ENCODE results near the gene BRINP1.

The BRINP1 gene

DNA sequence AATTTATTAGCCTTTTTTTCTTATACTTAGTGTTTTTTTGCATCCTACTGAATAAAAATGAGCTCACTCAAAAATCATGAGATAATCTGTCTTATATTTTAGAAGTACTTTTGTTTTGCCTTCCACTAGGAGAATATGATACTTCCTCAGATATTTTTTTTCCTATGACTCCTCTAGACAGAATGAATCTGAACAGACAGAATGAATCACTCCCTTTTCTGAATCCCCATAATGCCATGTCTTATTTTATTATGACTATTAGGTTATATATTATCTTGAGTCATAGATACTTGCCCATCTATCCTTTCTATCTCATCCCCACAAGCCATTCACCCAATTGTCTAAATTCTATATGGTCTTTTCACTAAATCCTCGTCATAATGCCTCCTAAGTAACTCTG lies 134.6 kb downstream of the BRINP1 start:
- TF ChIP-seq, protein P1, sequence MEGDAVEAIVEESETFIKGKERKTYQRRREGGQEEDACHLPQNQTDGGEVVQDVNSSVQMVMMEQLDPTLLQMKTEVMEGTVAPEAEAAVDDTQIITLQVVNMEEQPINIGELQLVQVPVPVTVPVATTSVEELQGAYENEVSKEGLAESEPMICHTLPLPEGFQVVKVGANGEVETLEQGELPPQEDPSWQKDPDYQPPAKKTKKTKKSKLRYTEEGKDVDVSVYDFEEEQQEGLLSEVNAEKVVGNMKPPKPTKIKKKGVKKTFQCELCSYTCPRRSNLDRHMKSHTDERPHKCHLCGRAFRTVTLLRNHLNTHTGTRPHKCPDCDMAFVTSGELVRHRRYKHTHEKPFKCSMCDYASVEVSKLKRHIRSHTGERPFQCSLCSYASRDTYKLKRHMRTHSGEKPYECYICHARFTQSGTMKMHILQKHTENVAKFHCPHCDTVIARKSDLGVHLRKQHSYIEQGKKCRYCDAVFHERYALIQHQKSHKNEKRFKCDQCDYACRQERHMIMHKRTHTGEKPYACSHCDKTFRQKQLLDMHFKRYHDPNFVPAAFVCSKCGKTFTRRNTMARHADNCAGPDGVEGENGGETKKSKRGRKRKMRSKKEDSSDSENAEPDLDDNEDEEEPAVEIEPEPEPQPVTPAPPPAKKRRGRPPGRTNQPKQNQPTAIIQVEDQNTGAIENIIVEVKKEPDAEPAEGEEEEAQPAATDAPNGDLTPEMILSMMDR (IDR thresholded peaks at IDR 0.05), result no peak
- TF ChIP-seq ZFX (IDR thresholded peaks at IDR 0.05; ENCODE audit: borderline replicate concordance), result no peak
- H3K27ac ChIP-seq, result no peak overlapping the region

GRCh38 chr9:119227422-119227821 lies 141.8 kb downstream of the BRINP1 start:
- TF ChIP-seq, protein P1 (IDR thresholded peaks at IDR 0.05), result no peak
- TF ChIP-seq ZFX (IDR thresholded peaks at IDR 0.05; ENCODE audit: borderline replicate concordance), result no peak
- H3K27ac ChIP-seq, result no peak overlapping the region

DNA sequence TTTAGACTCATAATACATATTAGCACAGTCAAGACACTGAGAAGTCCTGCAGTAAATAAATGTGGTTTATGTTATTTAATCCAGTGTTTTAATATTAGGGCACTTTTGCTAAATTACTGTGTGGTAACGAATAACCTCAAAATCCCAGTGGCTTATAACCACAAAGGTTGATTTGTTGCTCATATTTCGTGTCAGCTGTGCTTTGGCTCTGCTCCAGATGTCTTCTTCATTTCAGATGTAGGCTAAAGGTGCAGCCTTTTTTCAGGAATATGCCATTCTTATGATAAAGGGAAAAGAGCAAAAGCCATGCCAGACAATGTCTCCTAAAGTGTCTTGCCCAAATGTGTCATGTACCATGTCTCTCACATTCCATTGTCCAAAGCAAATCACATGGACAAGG lies 144.8 kb downstream of the BRINP1 start:
- TF ChIP-seq, protein P1 (IDR thresholded peaks at IDR 0.05), result no peak
- TF ChIP-seq ZFX (IDR thresholded peaks at IDR 0.05; ENCODE audit: borderline replicate concordance), result no peak
- no peak overlapping the region for H3K27ac ChIP-seq

- H3K27ac ChIP-seq, result no peak overlapping the region
- TF ChIP-seq, protein P1 (IDR thresholded peaks at IDR 0.05), result no peak
- TF ChIP-seq ZFX (IDR thresholded peaks at IDR 0.05; ENCODE audit: borderline replicate concordance), result no peak
Observed at GRCh38 chr9:119221276-119221675, 148.0 kb downstream of the BRINP1 start.

DNA sequence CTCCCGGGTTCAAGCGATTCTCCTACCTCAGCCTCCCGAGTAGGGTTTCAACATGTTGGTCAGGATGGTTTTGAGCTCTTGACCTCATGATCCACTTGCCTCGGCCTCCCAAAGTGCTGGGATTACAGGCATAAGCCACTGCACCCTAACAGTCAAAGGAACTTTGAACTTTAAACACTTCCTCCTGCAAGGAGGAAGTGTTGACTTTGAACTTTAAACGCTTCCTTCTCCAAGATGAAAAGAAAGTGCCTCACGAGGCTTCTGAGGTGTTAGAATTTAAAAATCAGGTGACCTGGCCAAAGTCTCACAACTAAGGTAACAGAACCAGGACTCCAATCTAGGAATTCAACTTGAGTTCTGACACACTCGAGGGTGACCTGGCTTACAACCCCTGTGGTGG lies 150.9 kb downstream of the BRINP1 start:
- H3K27ac ChIP-seq, result no peak overlapping the region
- TF ChIP-seq, protein P1 (IDR thresholded peaks at IDR 0.05), result no peak
- TF ChIP-seq ZFX (IDR thresholded peaks at IDR 0.05; ENCODE audit: borderline replicate concordance), result no peak

GRCh38 chr9:119216651-119217331 lies 152.4 kb downstream of the BRINP1 start:
- no peak overlapping the region for H3K27ac ChIP-seq
- TF ChIP-seq ZFX (IDR thresholded peaks at IDR 0.05; ENCODE audit: borderline replicate concordance), result no peak
- TF ChIP-seq, protein P1 (IDR thresholded peaks at IDR 0.05), result no peak

DNA sequence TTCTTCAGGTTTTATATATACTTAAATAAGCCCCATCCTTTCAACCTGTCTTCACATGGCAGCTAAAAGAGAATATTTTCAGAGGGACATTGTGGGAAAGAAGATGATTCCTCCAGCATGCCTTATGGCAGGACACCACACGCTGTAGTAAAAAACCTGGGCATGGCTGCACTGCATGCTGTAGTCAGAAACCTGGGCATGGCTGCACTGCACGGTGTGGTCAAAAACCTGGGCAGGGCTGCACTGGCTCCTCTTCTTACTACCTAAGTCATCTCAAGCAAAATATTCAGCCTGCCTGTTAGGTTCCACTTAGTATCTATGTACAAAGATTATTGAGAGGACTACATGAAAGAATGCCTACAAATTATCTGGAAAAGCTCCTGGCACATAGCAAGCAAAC lies 153.6 kb downstream of the BRINP1 start:
- TF ChIP-seq, protein P1 (IDR thresholded peaks at IDR 0.05), result no peak
- TF ChIP-seq ZFX (IDR thresholded peaks at IDR 0.05; ENCODE audit: borderline replicate concordance), result no peak

More for the DNA sequence above, 153.6 kb downstream of the BRINP1 start:
- no peak overlapping the region for H3K27ac ChIP-seq
